HEK293 (cell line): ENCODE results near the gene PHF23.
A peak's percentile ranks its signal among the peaks of the same experiment; 100 is the strongest.

Experiments
- BCL6B ChIP-seq: fragments of 450-650 bp; formaldehyde crosslinking; IDR thresholded peaks from 2 replicates; pipeline ENCODE4 v1.5.1; 2017; ENCODE audit warnings: missing biosample characterization, missing genetic modification characterization
- GLIS2 ChIP-seq: fragments of 450-650 bp; formaldehyde crosslinking; IDR thresholded peaks from 2 replicates; pipeline ENCODE4 v1.5.1; 2016; ENCODE audit warnings: missing biosample characterization, missing genetic modification characterization
- KLF1 ChIP-seq: fragments of 450-650 bp; formaldehyde crosslinking; IDR thresholded peaks from 2 replicates; pipeline ENCODE4 v1.5.1; 2016; ENCODE audit warnings: missing biosample characterization, missing genetic modification characterization
- KLF16 ChIP-seq: fragments of 450-650 bp; formaldehyde crosslinking; IDR thresholded peaks from 2 replicates; pipeline ENCODE4 v1.5.1; 2017; ENCODE audit warnings: missing biosample characterization, missing genetic modification characterization
- MZF1 ChIP-seq: fragments of 450-650 bp; formaldehyde crosslinking; IDR thresholded peaks from 2 replicates; pipeline ENCODE4 v1.5.1; 2017; ENCODE audit warnings: missing biosample characterization, missing genetic modification characterization, borderline replicate concordance
- SP3 ChIP-seq: fragments of 450-650 bp; formaldehyde crosslinking; IDR thresholded peaks from 2 replicates; pipeline ENCODE4 v1.5.1; 2016; ENCODE audit warnings: missing biosample characterization, missing genetic modification characterization
- YY2 ChIP-seq: fragments of 450-650 bp; formaldehyde crosslinking; IDR thresholded peaks from 2 replicates; pipeline ENCODE4 v1.5.1; 2016; ENCODE audit warnings: missing biosample characterization, missing genetic modification characterization
- ZBTB48 ChIP-seq: fragments of 450-650 bp; formaldehyde crosslinking; IDR thresholded peaks from 2 replicates; pipeline ENCODE4 v1.5.1; 2016; ENCODE audit warnings: missing biosample characterization, missing genetic modification characterization
- ZFHX2 ChIP-seq: fragments of 450-650 bp; formaldehyde crosslinking; conservative IDR thresholded peaks from 2 replicates; pipeline ENCODE4 v1.5.1; 2016; ENCODE audit warnings: missing biosample characterization, missing genetic modification characterization
- ZNF221 ChIP-seq: fragments of 450-650 bp; formaldehyde crosslinking; IDR thresholded peaks from 2 replicates; pipeline ENCODE4 v1.5.1; 2017; ENCODE audit warnings: missing biosample characterization, missing genetic modification characterization, borderline replicate concordance
- ZNF223 ChIP-seq: fragments of 450-650 bp; formaldehyde crosslinking; IDR thresholded peaks from 2 replicates; pipeline ENCODE4 v1.5.1; 2016; ENCODE audit warnings: missing biosample characterization, missing genetic modification characterization
- ZNF266 ChIP-seq: fragments of 450-650 bp; formaldehyde crosslinking; IDR thresholded peaks from 2 replicates; pipeline ENCODE4 v1.5.1; 2016; ENCODE audit warnings: missing biosample characterization, missing genetic modification characterization, low read depth
- ZNF404 ChIP-seq: fragments of 450-650 bp; formaldehyde crosslinking; IDR thresholded peaks from 2 replicates; pipeline ENCODE4 v1.5.1; 2017; ENCODE audit warnings: missing biosample characterization, missing genetic modification characterization
- ZNF501 ChIP-seq: fragments of 450-650 bp; formaldehyde crosslinking; IDR thresholded peaks from 2 replicates; pipeline ENCODE4 v1.5.1; 2016; ENCODE audit warnings: missing biosample characterization, missing genetic modification characterization
- ZNF530 ChIP-seq: fragments of 450-650 bp; formaldehyde crosslinking; IDR thresholded peaks from 2 replicates; pipeline ENCODE4 v1.5.1; 2016; ENCODE audit warnings: low read depth, missing biosample characterization, missing genetic modification characterization
- ZNF549 ChIP-seq: fragments of 450-650 bp; IDR thresholded peaks from 2 replicates; pipeline ENCODE4 v1.5.1; 2018; ENCODE audit warnings: missing biosample characterization, missing genetic modification characterization, mild to moderate bottlenecking, inconsistent platforms, moderate library complexity
- ZNF571 ChIP-seq: fragments of 450-650 bp; formaldehyde crosslinking; IDR thresholded peaks from 2 replicates; pipeline ENCODE4 v1.5.0; 2017; ENCODE audit warnings: missing biosample characterization, missing genetic modification characterization
- ZNF600 ChIP-seq: fragments of 450-650 bp; formaldehyde crosslinking; IDR thresholded peaks from 2 replicates; pipeline ENCODE4 v1.5.1; 2016; ENCODE audit warnings: missing biosample characterization, missing genetic modification characterization
- ZNF629 ChIP-seq: fragments of 450-650 bp; formaldehyde crosslinking; IDR thresholded peaks from 2 replicates; pipeline ENCODE4 v1.5.1; 2017; ENCODE audit warnings: missing biosample characterization, missing genetic modification characterization
- ZNF660 ChIP-seq: fragments of 450-650 bp; IDR thresholded peaks from 2 replicates; pipeline ENCODE4 v1.5.1; 2018; ENCODE audit warnings: missing biosample characterization, mild to moderate bottlenecking, missing genetic modification characterization
- ZNF701 ChIP-seq: fragments of 450-650 bp; formaldehyde crosslinking; IDR thresholded peaks from 2 replicates; pipeline ENCODE4 v1.5.1; 2016; ENCODE audit warnings: missing biosample characterization, missing genetic modification characterization
- ZNF707 ChIP-seq: fragments of 450-650 bp; formaldehyde crosslinking; IDR thresholded peaks from 2 replicates; pipeline ENCODE4 v1.5.1; 2016; ENCODE audit warnings: missing biosample characterization, missing genetic modification characterization
- ZNF76 ChIP-seq: fragments of 450-650 bp; formaldehyde crosslinking; IDR thresholded peaks from 2 replicates; pipeline ENCODE4; 2016; ENCODE audit warnings: low read depth, missing biosample characterization, missing genetic modification characterization, borderline replicate concordance
- ZNF776 ChIP-seq: fragments of 450-650 bp; formaldehyde crosslinking; IDR thresholded peaks from 2 replicates; pipeline ENCODE4 v1.5.0; 2017; ENCODE audit warnings: missing biosample characterization, missing genetic modification characterization, borderline replicate concordance
- ZSCAN23 ChIP-seq: fragments of 450-650 bp; formaldehyde crosslinking; IDR thresholded peaks from 2 replicates; pipeline ENCODE4 v1.5.1; 2016; ENCODE audit warnings: missing biosample characterization, missing genetic modification characterization
- TF ChIP-seq, protein P1 (sequence below): fragments of 450-650 bp; formaldehyde crosslinking; IDR thresholded peaks from 2 replicates; pipeline ENCODE4 v1.5.1; 2016; ENCODE audit warnings: missing biosample characterization, missing genetic modification characterization
- TF ChIP-seq, protein P2 (sequence below): fragments of 450-650 bp; formaldehyde crosslinking; IDR thresholded peaks from 2 replicates; pipeline ENCODE4 v1.5.1; 2016; ENCODE audit warnings: missing biosample characterization, missing genetic modification characterization
- TF ChIP-seq, protein P3 (sequence below): fragments of 450-650 bp; formaldehyde crosslinking; IDR thresholded peaks from 2 replicates; pipeline ENCODE4 v1.5.1; 2016; ENCODE audit warnings: missing biosample characterization, missing genetic modification characterization
- TF ChIP-seq, protein P4 (sequence below): fragments of 450-650 bp; formaldehyde crosslinking; IDR thresholded peaks from 2 replicates; pipeline ENCODE4 v1.5.1; 2017; ENCODE audit warnings: missing biosample characterization, missing genetic modification characterization

PHF23 gene

DNA sequence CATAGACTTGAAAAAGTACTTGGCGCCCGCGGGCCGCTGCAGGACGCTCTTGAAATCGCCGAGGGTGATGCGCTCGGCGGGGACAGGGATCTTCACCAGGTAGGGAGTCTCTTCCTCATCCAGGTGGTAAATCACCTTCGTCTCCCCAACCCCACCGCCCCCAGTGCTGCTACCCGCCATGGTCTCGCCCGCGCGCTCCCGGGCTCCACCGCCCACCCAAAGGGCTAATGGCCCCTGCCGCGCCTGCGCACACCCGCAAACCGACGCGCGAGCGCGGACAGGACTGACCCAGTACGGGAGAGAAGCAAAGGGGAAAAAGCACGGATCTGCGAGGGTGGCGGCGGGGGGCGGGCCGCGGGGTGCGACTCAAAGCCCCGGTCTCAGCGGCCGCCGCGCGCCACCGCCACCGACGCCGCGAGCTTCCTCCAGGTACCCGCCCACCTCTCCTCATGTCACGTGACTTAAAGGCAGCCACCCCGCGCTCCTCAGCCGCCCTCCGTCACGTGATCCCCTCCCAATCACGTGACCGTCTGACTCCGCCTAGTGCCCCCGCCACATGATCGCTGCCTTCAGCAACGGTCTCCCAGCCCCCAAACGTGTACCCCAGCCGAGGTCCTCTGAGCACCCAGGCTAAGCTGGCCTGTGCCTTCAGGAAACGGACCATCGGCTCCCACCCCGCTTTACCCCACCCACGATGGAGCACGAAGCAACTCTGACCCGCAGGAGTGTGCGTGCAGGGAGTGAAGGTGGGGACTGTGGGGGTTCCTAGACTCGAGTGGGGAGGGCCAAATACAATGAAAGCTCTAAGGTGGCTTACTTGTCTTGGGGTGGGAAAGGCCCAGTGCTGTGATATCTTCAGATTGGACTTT is 4.9 kb downstream of the PHF23 start, which contains the start of gene DVL2 (continued):
- TF ChIP-seq ZNF221 (tag by site-specific recombination) (peak; percentile 91; the same call in 1 of the 2 replicates), SP3 (tag by site-specific recombination) (peak; percentile 97), MZF1 (tag by site-specific recombination) (no peak), ZNF76 (tag by site-specific recombination) (peak; percentile 77; the same call in 1 of the 2 replicates), ZBTB48 (peak; percentile 36; the same call in 1 of the 2 replicates), ZNF223 (tag by site-specific recombination) (0 out of 2 replicates have a peak, but pooled peaks have one; percentile 62), ZNF549 (no peak), ZNF707 (tag by site-specific recombination) (no peak), ZNF600 (no peak), KLF1 (tag by site-specific recombination) (peak; percentile 91), ZNF629 (tag by site-specific recombination) (peak; percentile 83), ZNF660 (tag by site-specific recombination) (peak; percentile 36; the same call in 1 of the 2 replicates), ZNF571 (tag by site-specific recombination) (no peak), BCL6B (tag by site-specific recombination) (no peak), ZNF266 (tag by site-specific recombination) (no peak), ZNF501 (tag by site-specific recombination) (peak; percentile 91), ZNF404 (peak; percentile 80), ZNF701 (tag by site-specific recombination) (no peak), ZSCAN23 (tag by site-specific recombination) (0 out of 2 replicates have a peak, but pooled peaks have one; percentile 57), YY2 (tag by site-specific recombination) (peak; percentile 56; the same call in 1 of the 2 replicates), KLF16 (tag by site-specific recombination) (peak; percentile 98), ZNF776 (tag by site-specific recombination) (no peak), GLIS2 (peak; percentile 88), ZNF530 (tag by site-specific recombination) (peak; percentile 69; the same call in 1 of the 2 replicates), ZFHX2 (tag by site-specific recombination) (peak; percentile 98)
- TF ChIP-seq, protein P1, sequence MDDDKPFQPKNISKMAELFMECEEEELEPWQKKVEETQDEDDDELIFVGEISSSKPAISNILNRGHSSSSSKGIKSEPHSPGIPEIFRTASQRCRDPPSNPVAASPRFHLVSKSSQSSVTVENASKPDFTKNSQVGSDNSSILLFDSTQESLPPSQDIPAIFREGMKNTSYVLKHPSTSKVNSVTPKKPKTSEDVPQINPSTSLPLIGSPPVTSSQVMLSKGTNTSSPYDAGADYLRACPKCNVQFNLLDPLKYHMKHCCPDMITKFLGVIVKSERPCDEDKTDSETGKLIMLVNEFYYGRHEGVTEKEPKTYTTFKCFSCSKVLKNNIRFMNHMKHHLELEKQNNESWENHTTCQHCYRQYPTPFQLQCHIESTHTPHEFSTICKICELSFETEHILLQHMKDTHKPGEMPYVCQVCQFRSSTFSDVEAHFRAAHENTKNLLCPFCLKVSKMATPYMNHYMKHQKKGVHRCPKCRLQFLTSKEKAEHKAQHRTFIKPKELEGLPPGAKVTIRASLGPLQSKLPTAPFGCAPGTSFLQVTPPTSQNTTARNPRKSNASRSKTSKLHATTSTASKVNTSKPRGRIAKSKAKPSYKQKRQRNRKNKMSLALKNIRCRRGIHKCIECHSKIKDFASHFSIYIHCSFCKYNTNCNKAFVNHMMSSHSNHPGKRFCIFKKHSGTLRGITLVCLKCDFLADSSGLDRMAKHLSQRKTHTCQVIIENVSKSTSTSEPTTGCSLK, result no peak
- TF ChIP-seq, protein P2, sequence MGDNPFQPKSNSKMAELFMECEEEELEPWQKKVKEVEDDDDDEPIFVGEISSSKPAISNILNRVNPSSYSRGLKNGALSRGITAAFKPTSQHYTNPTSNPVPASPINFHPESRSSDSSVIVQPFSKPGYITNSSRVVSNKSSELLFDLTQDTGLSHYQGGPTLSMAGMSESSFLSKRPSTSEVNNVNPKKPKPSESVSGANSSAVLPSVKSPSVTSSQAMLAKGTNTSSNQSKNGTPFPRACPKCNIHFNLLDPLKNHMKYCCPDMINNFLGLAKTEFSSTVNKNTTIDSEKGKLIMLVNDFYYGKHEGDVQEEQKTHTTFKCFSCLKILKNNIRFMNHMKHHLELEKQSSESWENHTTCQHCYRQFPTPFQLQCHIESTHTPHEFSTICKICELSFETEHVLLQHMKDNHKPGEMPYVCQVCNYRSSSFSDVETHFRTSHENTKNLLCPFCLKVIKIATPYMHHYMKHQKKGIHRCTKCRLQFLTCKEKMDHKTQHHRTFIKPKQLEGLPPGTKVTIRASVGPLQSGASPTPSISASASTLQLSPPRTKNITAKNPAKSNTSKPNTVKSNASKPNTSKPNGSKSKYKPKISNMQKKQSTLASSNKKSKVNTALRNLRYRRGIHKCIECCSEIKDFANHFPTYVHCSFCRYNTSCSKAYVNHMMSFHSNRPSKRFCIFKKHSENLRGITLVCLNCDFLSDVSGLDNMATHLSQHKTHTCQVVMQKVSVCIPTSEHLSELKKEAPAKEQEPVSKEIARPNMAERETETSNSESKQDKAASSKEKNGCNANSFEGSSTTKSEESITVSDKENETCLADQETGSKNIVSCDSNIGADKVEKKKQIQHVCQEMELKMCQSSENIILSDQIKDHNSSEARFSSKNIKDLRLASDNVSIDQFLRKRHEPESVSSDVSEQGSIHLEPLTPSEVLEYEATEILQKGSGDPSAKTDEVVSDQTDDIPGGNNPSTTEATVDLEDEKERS (tag by site-specific recombination), result no peak
- TF ChIP-seq, protein P3, sequence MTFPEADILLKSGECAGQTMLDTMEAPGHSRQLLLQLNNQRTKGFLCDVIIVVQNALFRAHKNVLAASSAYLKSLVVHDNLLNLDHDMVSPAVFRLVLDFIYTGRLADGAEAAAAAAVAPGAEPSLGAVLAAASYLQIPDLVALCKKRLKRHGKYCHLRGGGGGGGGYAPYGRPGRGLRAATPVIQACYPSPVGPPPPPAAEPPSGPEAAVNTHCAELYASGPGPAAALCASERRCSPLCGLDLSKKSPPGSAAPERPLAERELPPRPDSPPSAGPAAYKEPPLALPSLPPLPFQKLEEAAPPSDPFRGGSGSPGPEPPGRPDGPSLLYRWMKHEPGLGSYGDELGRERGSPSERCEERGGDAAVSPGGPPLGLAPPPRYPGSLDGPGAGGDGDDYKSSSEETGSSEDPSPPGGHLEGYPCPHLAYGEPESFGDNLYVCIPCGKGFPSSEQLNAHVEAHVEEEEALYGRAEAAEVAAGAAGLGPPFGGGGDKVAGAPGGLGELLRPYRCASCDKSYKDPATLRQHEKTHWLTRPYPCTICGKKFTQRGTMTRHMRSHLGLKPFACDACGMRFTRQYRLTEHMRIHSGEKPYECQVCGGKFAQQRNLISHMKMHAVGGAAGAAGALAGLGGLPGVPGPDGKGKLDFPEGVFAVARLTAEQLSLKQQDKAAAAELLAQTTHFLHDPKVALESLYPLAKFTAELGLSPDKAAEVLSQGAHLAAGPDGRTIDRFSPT, result no peak; the same call in 1 of the 2 replicates
- TF ChIP-seq, protein P4, sequence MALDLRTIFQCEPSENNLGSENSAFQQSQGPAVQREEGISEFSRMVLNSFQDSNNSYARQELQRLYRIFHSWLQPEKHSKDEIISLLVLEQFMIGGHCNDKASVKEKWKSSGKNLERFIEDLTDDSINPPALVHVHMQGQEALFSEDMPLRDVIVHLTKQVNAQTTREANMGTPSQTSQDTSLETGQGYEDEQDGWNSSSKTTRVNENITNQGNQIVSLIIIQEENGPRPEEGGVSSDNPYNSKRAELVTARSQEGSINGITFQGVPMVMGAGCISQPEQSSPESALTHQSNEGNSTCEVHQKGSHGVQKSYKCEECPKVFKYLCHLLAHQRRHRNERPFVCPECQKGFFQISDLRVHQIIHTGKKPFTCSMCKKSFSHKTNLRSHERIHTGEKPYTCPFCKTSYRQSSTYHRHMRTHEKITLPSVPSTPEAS (tag by site-specific recombination), result peak; percentile 39; the same call in 1 of the 2 replicates
